ENCODE results near the gene ERP29.
A peak's percentile ranks its signal among the peaks of the same experiment; 100 is the strongest.

Gene ERP29

DNA sequence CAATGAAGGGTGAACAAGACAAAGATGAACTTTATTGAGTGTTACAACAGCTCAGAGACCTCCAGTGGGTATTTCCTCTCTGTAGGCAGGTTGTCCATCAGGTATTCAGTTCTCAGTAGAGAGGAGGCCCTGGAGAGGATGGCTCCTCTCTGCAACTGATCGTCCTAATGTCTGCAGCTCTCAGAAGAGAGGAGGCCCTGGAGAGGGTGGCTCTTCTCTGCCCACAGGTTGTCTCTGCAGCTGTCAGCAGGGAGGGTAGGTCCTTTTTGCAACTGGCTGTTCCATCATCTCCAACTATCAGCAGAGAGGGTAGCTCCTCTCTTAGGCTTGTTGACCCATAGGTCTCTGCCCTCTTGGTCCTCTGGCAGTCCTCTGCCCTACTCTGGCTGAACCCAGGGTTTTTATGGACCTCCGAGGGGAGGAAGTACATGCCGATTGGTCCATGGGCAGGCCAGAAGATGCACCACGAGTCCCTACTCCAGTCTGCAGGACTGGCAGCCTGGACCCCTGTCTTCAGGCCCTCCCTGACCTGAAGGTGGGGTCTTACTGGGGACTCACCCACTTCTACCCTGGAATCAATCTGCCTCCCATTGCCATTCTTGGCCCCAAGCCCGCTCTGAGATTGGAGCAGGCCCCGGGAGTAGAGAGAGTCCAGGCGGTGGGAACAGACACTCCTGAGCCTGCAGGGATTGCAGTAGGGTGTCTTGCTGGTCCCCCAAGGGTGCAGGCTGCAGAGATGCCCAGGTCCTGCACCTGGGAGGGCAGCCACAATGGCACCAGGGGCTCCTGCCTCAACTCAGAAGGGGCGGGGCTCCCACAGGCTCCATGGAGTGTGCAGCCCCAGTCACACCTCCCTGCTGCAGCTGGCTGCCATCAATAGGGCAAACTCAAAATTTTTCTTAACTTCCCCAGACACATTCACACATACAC, 2.5 kb upstream of the ERP29 start:
- no peak overlapping the region for H3K4me3 ChIP-seq (ENCODE audit: low read depth, low read length)
- in situ Hi-C loops (cut with HindIII; ENCODE audit: low sequenced_read_pairs) = no loop called here
- no peak for DNase-seq (ENCODE audit: low read depth)
- TF ChIP-seq, protein P1, sequence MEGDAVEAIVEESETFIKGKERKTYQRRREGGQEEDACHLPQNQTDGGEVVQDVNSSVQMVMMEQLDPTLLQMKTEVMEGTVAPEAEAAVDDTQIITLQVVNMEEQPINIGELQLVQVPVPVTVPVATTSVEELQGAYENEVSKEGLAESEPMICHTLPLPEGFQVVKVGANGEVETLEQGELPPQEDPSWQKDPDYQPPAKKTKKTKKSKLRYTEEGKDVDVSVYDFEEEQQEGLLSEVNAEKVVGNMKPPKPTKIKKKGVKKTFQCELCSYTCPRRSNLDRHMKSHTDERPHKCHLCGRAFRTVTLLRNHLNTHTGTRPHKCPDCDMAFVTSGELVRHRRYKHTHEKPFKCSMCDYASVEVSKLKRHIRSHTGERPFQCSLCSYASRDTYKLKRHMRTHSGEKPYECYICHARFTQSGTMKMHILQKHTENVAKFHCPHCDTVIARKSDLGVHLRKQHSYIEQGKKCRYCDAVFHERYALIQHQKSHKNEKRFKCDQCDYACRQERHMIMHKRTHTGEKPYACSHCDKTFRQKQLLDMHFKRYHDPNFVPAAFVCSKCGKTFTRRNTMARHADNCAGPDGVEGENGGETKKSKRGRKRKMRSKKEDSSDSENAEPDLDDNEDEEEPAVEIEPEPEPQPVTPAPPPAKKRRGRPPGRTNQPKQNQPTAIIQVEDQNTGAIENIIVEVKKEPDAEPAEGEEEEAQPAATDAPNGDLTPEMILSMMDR (IDR thresholded peaks at IDR 0.05; ENCODE audit: low read depth, low read length, missing control alignments) = no peak

DNA sequence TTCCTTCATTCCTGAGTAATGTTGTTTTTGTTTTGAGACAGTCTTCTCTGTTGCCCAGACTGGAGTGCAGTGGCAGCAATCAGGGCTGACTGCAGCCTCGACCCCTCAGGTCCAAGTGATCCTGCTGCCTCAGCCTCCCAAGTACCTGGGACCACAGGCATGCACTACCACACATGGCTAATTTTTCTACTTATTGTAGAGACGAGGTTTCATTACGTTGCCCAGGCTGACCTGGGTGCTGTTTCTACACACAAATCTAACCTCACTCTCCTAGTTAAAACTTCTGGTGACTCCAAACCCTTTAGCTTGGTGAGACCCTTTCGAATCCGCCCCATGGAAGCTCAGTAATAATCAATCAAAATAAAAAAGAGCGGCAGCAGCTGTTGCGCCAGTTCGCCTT, 1.5 kb upstream of the ERP29 start:
- TF ChIP-seq, protein P1 (IDR thresholded peaks at IDR 0.05; ENCODE audit: low read depth, low read length, missing control alignments) = no peak
- in situ Hi-C loops (cut with HindIII; ENCODE audit: low sequenced_read_pairs) = no loop called here
- DNase-seq (ENCODE audit: low read depth) = no peak
- no peak overlapping the region for H3K4me3 ChIP-seq (ENCODE audit: low read depth, low read length)

DNA sequence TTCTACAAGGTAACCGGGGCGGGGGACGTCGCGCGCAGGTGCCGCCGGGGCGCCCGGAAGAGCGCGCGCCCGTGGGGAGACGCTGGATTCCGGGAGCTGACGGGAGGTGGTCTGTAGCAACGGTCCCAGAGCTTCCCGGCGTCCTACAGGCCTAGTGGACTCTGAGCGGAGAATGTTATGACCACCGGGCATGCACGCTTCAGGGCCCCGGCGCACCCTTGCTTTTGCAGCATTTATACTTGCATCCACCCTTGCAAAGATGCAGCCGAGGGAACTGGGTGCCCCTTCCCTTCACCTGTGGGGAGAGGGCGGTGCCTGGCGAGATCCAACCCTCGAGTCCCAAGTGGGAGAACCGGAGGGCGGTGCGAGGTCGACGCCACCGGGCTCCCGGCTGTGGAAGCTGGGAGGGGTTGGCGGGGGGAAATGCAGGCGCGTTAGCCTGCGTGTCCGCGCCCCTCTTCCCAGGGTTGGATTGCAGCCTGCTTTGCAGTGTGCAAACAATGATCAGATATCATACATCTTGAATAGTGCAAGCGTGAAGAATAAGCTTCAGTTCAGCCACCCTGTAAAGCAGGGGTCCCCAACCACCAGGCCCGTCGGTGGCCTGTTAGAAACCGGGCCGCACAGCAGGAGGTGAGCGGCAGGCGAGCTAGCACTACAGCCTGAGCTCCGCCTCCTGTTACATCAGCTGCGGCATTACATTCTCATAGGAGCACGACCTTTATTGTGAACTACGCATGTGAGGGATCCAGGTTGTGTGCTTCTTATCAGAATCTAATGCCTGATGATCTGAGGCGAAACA, 576 bp downstream of the ERP29 start:
- TF ChIP-seq, protein P1 (IDR thresholded peaks at IDR 0.05; ENCODE audit: low read depth, low read length, missing control alignments) = no peak
- no peak for DNase-seq (ENCODE audit: low read depth)
- H3K4me3 ChIP-seq (ENCODE audit: low read depth, low read length) = peak overlapping the region; percentile 89
- in situ Hi-C loops (cut with HindIII; ENCODE audit: low sequenced_read_pairs) = no loop called here

DNA sequence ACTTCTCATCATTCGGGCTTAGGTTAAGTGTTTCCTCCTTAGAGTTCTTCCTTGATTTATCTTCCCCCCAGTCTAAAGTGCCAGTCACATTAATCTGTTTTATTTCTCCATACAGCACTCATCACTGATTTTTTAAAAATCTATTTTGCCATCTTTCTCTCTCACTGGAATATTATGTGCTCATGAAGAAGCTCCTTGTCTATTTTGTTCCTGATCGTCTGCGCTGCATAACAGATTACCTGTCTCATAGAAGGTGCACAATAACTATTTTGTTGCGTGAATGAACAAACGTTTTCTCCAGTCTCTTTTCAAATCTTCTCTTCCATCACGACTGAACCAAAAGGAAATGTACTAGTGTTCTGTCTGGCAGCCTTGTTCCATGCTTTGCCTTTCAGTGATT, 2.7 kb downstream of the ERP29 start:
- TF ChIP-seq, protein P1 (IDR thresholded peaks at IDR 0.05; ENCODE audit: low read depth, low read length, missing control alignments) = no peak
- in situ Hi-C loops (cut with HindIII; ENCODE audit: low sequenced_read_pairs) = no loop called here
- no peak for DNase-seq (ENCODE audit: low read depth)
- H3K4me3 ChIP-seq (ENCODE audit: low read depth, low read length) = no peak overlapping the region

DNA sequence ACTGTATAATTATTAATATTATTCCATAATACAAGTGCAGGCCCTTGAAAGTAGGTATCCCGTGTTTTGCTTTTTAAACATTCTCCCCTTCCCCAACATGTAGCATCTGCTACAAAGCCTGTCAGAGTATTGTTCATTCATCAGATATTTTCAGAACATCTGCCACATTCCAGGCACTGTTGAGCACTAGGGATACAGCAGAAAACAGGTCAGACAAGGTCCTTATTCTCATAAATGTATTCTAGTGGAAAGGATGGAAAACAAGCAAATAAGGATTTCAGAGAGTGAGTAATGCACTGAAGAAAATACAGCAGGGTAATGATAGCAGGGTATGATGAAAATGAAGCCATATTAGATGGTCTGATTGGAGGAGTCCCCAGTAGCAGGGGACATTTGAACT, 3.8 kb downstream of the ERP29 start:
- in situ Hi-C loops (cut with HindIII; ENCODE audit: low sequenced_read_pairs) = no loop called here
- H3K4me3 ChIP-seq (ENCODE audit: low read depth, low read length) = no peak overlapping the region
- DNase-seq (ENCODE audit: low read depth) = no peak
- TF ChIP-seq, protein P1 (IDR thresholded peaks at IDR 0.05; ENCODE audit: low read depth, low read length, missing control alignments) = no peak

DNA sequence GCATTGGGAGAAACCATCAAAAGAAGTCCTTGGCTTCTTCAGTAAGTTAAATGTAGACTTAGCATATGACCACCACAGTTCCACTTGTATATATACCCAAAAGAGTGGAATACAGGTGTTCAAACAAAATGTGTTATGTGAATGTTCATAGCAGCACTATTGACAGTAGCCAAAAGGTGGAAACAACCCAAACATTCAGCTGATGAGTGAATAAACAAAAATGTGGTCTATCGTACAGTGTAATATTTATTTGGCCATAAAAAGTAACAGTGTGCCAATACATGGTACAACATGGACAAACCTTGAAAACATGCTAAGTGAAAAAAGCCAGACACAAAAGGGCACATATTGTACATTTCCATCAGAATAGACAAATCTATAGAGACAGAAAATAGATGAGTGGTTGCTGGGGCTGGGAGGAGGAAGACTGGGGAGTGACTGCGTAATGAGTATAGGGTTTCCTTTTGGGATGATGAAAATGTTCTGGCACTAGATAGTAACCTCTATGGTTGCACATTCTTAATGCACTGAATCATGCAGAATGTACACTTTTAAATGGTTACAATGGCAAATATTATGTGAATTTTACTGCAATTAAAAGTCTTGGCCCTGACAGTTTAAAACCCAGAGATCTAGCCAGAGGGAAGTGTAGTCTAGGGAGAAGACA, 5.5 kb downstream of the ERP29 start:
- no peak overlapping the region for H3K4me3 ChIP-seq (ENCODE audit: low read depth, low read length)
- peak; percentile 49 for DNase-seq (ENCODE audit: low read depth)
- TF ChIP-seq, protein P1 (IDR thresholded peaks at IDR 0.05; ENCODE audit: low read depth, low read length, missing control alignments) = no peak
- in situ Hi-C loops (cut with HindIII; ENCODE audit: low sequenced_read_pairs) = no loop called here

All from astrocyte of the cerebellum (primary cell).